HG03280 (cell line): Measurements from ENCODE around the gene LSM12.
"Not testable (repeated sequence)": the region's sequence is repeated elsewhere in the genome, so short reads cannot be mapped to it uniquely, and the experiment has no call there.

ENCODE experiments used
- ATAC-seq: cut with Tn5 transposase; IDR thresholded peaks from one replicate; pipeline ENCODE4 v1.9.1; 2021; ENCODE audit warnings: mild to moderate bottlenecking, moderate library complexity; ENCODE audit not compliant: unreplicated experiment

The LSM12 gene

GRCh38 chr17:44066204-44066930 lies at the start of gene LSM12:
Gene LSM12 (minus strand): TSS chr17:44066671. CDS start chr17:44066587, 84 bp downstream.
- peak; percentile 67 for ATAC-seq

GRCh38 chr17:44115585-44116415 lies 49.3 kb upstream of the LSM12 start:
- ATAC-seq: no peak

DNA sequence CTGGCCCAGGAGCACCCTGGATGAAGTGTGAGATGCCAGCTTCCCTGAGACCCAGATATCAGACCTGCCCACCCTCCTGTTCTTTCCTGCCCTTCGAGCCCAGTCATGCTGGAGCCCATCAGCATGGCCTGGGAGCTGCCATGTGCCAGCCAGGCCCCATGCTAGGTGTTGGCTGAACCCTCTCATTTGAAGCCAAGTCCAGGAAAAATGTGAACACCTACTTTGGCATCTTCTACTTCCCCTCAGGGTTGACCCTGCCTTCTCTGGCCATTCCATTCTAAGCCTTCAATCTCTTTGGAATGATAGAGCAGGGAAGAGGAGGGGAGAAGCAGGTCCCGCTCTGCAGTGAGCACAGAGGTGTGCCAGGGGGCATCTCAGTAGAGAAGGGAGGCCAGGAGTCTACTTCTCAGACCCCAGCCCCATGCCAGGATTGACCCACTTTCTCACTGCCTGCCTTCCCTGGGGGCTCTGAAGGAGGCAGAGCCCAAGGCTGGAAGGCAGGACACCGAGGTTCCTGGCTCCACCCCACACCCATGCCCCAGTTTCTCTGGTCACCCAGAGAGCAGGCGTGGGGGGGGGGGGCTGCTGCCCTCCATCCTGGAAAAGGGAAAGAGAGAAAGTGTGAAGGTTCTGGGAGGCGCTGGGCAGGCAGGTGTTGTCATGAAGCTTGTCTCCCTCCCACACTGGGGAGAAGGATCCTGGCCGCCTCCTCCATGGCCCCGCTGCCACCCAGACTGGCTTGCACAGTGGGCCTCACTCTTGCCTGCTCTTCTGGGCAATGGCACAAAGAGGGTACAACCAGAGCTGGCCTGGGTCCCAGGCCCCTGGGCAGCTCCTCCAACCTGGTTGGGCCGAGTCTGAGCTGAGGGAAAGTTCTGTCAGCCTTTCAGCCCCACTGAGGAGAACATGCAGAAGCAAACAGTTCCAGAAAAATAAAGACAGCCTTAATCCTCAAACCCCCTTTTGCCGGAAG lies 47.7 kb upstream of the LSM12 start:
- no peak for ATAC-seq

- no peak for ATAC-seq
Measured at GRCh38 chr17:44113382-44113781, 46.9 kb upstream of the LSM12 start.

DNA sequence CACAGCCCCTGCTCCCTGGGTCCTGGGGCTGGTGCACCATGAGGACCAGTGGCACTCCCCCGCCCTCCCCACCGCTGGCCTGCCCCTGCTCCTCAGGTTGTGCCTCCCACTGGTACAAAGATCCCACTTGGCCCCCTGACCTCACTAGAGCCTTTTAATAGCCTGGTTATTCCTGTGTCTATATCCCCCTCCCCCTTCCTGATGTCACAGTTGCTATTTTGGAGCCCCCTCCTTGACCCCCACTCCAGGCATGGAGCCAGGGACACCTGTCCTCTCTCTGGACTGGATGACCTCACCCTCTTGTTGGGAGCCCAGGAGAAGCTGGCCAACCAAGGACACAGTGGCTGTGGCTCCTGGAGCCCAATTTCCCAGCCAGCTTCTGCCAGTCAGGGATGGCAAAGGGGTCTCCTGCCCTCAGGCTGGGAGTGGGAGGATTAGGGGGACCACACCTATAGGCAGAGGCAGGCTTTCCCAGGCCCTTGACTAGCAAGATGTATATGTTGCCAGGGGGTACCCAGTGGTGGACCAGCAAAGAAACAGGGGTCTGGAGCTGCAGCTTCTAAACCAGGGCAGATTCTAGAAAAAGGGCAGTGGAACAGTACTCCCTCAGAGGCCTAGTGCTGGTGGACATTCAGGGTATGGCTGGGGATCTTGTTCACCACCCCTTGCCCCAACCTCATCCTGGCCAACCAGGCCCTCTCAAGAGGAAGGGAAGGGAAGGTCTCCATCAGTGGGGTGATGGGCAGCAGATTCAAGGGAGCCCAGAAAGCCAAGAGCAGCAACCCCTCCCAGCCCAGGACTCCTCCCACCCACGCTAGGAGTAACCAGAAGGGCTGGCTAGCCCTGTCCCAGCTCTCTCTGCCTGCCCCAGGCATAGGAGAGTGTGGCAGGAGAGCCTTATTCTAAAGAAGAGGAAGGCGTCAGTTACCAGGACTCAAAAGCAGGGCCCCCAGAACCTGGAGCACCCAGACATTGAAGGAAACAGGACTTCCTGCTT lies 46.1 kb upstream of the LSM12 start:
- ATAC-seq: no peak

DNA sequence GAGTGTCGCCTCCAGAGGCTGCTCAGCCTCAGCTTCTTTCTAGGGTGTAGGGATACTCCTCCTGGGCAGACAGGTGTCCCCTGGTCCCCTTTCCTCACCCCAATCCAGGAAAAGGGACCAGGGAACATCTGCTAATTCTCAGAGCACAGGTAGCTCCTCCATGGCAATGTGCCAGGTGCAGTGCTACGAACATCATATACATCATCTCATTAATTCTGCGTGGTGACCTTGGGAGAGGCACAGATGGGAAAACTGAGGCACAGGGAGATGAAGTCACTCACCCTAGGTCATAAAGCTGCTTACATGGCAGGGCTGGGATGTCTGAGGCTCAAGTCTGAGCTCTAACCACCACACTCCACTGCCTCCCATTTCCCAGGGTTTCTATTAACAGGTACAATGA lies 45.3 kb upstream of the LSM12 start:
- ATAC-seq: no peak

DNA sequence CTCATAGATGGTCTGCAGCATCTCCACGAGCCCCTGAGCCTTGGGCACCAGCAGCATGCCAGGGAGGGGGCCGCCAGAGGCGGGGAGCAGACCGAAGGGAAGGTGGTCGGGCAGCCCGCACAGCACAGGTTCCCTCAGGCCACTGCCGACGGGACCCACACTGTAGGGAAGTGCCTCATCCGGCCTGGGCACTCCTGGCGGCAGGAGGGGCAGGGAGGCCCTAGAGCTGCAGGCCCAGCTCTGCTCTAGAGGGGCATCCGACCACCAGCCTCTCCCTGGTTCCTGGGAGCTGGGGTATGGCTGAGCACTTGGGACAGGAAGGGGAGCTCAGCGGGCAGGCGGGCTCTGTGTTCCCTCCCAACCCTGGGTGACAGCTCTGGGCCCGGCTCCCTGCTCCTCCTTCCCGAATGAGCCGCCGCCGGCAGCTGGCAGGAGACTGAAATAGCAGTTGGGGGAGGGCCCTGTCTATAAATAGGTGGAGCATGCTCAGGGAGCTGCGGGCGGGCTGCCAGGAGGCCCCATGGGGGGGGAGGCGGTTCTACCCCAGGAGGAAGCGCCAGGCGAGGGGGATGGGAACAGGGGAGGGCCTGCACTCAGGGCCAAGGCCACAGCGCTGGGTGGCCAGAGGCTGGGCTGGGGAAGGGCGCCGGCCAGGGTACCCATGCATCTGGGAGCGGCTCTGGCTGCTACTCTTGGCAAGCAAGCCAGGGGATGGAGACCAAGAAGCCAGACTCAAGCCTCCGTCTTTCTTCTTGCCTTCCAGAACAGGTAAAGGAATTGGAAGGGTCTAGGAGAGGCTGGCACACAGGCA lies 44.6 kb upstream of the LSM12 start:
- no peak for ATAC-seq

DNA sequence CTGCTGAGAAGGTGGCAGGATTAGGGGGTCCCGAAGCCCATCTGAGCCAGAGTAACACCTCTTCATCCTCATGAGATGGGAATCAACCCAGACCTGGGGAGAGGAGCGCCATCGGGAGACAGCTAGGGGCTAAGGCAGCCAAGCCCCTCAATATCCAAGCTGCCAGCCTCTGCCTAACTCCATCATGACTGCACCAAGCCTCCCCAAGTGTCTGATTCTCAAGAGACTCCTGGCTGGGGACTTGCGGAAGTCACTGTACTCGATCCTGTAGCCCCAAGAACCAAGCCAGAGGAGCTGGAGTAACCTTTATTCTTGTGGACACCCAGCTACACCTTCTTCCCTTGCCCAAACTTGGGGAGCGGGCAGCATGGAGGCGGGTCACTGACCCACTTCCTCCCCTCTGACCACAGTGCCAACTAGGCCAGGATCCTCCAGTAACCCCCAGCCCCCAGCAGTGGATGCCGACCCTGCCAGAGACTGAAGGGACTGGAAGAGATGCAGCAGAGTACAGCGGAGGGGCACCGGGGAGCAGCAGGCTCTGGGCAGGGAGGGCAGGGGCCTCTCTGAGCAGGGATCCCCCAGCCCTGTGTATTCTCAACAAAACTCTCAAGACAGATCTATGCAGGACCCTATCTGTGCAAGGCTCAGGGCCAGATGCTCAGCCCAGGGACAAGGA lies 43.7 kb upstream of the LSM12 start:
- no peak for ATAC-seq

- no peak for ATAC-seq
Measured at GRCh38 chr17:44109312-44109630, 42.8 kb upstream of the LSM12 start.

DNA sequence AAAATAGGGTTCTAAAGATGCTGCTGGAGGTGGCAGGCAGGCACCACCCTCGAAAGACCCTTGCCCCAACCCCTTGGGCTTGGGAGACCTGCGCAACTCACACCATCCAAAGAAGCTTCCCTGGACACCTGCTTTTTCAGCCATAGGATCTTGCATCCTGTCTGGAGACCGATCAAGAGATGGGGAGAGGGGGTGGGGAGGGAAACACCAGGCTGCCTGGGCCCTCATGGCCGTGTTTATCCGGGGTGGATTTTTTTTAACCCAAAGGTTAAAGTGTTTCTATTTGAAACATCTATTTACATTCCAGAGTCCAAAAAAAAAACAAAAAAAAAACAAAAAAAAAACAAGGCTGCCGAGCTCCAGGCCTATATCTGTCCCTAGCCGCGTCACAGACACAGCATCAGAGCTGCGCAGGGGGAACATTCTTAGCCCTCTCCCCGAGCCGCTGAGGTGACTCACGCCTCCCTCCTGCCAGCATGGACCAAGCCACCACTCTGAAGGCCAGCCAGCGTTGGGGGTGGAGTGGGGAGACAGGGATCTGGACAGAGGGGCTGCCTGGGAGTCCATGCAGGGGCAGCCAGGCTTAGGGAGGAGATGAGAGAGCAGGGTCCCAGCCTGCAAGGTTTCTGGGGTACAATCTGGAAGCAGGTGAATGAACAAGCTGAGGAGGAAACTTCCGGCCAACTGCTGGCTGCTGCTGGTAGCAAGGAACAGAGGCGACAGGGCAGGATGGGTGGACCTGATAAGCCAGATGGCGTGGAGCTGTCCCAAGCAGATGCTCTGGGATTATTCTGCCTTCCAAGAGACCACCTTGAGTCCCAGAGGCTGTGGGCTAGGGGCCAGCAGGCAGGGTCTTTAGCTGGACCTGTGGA lies 42.2 kb upstream of the LSM12 start:
- no peak for ATAC-seq

GRCh38 chr17:44106801-44107200 lies 40.3 kb upstream of the LSM12 start:
- no peak for ATAC-seq

DNA sequence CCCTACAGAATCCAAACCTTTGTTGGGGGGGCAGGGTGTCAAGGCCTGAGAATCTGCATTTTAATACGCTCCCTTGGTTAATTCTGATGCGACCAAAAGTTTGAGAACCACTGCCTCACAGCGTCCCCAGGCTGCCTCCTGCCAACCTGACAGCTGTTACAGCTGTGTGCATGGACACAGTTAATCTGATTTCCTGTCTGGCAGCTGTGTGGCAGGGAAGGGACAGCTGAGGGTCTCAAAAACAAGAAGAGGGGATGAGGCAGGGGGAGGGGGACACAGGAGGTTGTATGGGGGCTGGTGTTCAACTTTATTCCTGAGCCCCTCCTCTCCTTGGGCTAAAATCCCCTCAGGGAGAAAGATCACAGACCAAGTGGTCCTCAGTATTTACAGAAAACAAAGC lies 39.5 kb upstream of the LSM12 start:
- no peak for ATAC-seq

GRCh38 chr17:44105483-44105882 lies 39.0 kb upstream of the LSM12 start:
- ATAC-seq: no peak

- no peak for ATAC-seq
Measured at GRCh38 chr17:44102849-44103622, 36.6 kb upstream of the LSM12 start.

GRCh38 chr17:44101858-44102257 lies 35.4 kb upstream of the LSM12 start:
- not testable (repeated sequence) for ATAC-seq

DNA sequence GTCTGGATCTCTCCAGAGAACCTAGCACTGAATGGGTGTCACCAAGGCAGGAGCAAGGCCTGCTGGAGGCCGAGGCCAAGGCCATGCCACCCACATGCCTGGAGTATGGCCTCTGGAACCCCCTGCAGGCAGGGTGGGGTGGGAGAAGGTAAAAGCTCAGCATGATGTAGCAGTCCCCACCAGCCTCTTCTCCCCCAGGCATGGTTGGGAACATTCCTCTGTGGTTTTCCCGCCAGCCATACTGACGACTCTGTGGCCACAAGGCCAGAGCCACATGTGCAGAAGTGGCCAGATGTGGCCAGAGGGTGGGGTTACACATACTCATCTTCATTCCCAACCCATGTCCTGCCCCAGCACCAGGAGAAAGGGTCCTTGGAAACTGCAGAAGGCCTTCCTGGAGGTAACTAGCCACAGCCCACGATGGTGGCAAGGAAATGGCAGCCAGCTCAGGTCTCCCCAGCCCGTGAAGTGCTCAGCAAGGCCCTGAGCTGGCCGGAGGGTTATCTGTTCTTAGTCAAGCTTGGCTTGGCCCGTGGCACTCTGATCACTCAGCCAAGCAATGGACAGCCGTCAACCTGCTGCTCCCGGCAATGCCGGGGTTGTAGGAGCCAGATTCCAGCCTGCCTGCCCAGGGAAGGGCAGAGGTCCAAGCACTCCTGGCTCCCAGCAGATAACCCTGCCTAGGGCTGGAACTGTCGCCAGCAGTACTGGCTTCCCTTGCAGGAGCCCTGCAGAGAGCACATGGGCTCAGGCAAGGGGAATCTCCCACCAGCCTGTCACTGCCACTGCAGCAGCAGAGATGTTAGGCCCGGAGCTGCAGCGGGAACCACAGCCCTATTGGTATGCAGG lies 30.9 kb upstream of the LSM12 start:
- no peak for ATAC-seq
